BLaER1 treated with 17β-estradiol and CSF1 and Interleukin-3, amounts not matched to agents 10 nM and 100 nM (cell line): ENCODE measurements around the gene DNAH1.

ENCODE experiments used
- H3K27ac ChIP-seq, 11 experiments: shearing (Covaris generic); formaldehyde crosslinking; 2 replicates each; pipeline ENCODE4 v1.8.1; 2022
- H3K27me3 ChIP-seq, 11 experiments: shearing (Covaris generic); formaldehyde crosslinking; 2 replicates each; pipeline ENCODE4 v1.8.1; 2022
- H3K36me3 ChIP-seq, 11 experiments: shearing (Covaris generic); formaldehyde crosslinking; 2 replicates each; pipeline ENCODE4 v1.8.1; 2022
- H3K4me1 ChIP-seq, 10 experiments: shearing (Covaris generic); formaldehyde crosslinking; 2 replicates each; pipeline ENCODE4 v1.8.1; 2022
- H3K4me2 ChIP-seq, 11 experiments: shearing (Covaris generic); formaldehyde crosslinking; 2 replicates each; pipeline ENCODE4 v1.8.1; 2022
- H3K4me3 ChIP-seq, 10 experiments: shearing (Covaris generic); formaldehyde crosslinking; 2 replicates each; pipeline ENCODE4 v1.8.1; 2022
- H3K9ac ChIP-seq, 11 experiments: shearing (Covaris generic); formaldehyde crosslinking; 2 replicates each; pipeline ENCODE4 v1.8.1; 2022
- H3K9me3 ChIP-seq, 11 experiments: shearing (Covaris generic); formaldehyde crosslinking; replicated peaks in 1 of 11; 2 replicates each; pipeline ENCODE4 v1.8.1; 2022
- H4K20me1 ChIP-seq, 11 experiments: shearing (Covaris generic); formaldehyde crosslinking; 2 replicates each; pipeline ENCODE4 v1.8.1; 2022
- Cebpa-rat ChIP-seq, 11 experiments: shearing (Covaris generic); IDR thresholded peaks; 2 replicates each; pipeline ENCODE4 v1.8.1; 2022

Gene DNAH1

DNA sequence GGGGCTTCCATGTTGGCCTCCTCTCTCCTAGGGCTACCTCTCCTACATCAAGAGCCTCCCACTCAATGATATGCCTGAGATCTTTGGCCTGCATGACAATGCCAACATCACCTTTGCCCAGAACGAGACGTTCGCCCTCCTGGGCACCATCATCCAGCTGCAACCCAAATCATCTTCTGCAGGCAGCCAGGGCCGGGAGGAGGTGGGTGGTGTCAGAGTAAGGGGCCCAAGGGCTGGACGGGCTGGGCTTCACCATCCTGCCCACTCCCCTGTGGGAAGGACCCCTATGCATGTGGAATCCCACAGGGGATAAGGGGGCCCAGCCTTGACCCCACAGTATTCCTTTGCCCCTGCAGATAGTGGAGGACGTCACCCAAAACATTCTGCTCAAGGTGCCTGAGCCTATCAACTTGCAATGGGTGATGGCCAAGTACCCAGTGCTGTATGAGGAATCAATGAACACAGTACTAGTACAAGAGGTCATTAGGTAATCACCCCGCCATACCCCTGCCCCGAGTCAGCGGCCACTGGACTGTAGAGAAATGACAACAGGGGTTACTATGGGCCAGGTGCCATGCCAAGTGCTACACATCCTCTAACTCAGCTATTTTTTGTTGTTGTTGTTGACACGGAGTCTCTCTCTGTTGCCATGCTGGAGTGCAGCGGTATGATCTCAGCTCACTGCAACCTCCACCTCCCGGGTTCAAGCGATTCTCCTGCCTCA is 81.7 kb downstream of the DNAH1 start:
- no peaks in the 10 kb centered on the region for H3K4me1 ChIP-seq
- no peaks in the 10 kb centered on the region for H3K9me3 ChIP-seq
- peaks cover 0 to 48% (median 4%) of the 10 kb centered on the region in 11 experiments; a peak in 10 of 22 replicates for H4K20me1 ChIP-seq
- H3K27ac ChIP-seq = no peak overlapping the region
- H3K4me2 ChIP-seq = no peak overlapping the region
- TF ChIP-seq Cebpa-rat (IDR thresholded peaks at IDR 0.05) = no peak
- H3K27me3 ChIP-seq = no peaks in the 10 kb centered on the region
- no peak overlapping the region for H3K9ac ChIP-seq
- H3K36me3 ChIP-seq = peaks cover 44 to 77% (median 52%) of the 10 kb centered on the region in 11 experiments
- H3K4me3 ChIP-seq = no peak overlapping the region

DNA sequence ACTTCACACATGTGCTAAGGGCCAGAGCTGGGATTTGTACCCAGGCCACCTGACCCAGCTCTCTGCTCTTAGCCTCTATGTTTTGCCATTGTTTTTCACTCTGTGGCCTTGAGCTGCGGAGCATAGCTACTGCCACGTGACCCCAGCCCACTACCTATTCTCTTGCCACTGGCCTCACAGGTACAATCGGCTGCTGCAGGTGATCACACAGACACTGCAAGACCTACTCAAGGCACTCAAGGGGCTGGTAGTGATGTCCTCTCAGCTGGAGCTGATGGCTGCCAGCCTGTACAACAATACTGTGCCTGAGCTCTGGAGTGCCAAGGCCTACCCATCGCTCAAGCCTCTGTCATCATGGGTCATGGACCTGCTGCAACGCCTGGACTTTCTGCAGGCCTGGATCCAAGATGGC is 82.6 kb downstream of the DNAH1 start:
- no peak overlapping the region for H3K9ac ChIP-seq
- no peak overlapping the region for H3K4me2 ChIP-seq
- H3K9me3 ChIP-seq = no peaks in the 10 kb centered on the region
- peaks cover 46 to 77% (median 55%) of the 10 kb centered on the region in 11 experiments for H3K36me3 ChIP-seq
- peaks cover 0 to 57% (median 12%) of the 10 kb centered on the region in 11 experiments; a peak in 13 of 22 replicates for H4K20me1 ChIP-seq
- H3K27me3 ChIP-seq = no peaks in the 10 kb centered on the region
- peaks cover 0 to under 1% (median 0%) of the 10 kb centered on the region in 10 experiments; a peak in 1 of 20 replicates for H3K4me1 ChIP-seq
- H3K4me3 ChIP-seq = no peak overlapping the region
- TF ChIP-seq Cebpa-rat (IDR thresholded peaks at IDR 0.05) = no peak
- no peak overlapping the region for H3K27ac ChIP-seq

DNA sequence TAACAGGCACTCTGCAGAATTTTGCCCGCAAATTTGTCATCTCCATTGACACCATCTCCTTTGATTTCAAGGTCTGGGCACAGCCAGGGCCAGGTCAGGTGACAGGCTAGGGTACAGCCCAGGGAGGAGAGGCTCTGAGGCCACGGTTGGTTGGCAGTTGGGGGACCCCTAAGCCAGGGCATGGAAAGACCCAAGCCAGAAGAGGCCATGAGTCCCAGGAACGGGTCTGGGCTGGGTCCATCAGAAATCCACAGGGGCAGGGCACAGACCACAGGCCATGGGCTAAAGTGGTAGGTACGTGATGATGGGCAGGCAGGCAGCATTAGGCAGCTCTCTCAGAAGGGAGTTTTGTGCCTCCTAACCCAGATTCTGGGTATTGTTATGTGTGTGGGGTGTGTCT is 83.0 kb downstream of the DNAH1 start:
- H3K27ac ChIP-seq = no peak overlapping the region
- no peaks in the 10 kb centered on the region for H3K27me3 ChIP-seq
- peaks cover 50 to 77% (median 57%) of the 10 kb centered on the region in 11 experiments for H3K36me3 ChIP-seq

DNA sequence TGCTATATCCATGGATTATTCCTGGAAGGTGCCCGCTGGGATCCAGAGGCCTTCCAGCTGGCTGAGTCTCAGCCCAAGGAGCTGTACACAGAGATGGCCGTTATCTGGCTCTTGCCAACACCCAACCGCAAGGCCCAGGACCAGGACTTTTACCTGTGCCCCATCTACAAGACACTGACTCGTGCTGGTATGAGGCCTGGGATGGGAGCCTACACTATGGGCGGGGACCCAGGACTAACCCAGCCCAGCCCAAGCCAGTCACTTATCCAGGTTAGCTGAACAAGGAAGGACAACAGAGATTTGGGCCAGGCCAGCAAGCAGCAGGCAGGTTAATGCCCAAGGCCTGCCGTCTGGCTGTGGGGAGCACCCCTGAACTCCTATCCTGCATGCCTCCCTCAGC is 83.5 kb downstream of the DNAH1 start:
- Histone ChIP-seq H3K4me3 (no peak overlapping the region), H3K9me3 (no peaks in the 10 kb centered on the region), H3K4me2 (no peak overlapping the region), H3K4me1 (peaks cover 0 to 9% (median 0%) of the 10 kb centered on the region in 10 experiments; a peak in 1 of 20 replicates), H3K36me3 (peaks cover 55 to 77% (median 61%) of the 10 kb centered on the region in 11 experiments), H3K27ac (no peak overlapping the region), H4K20me1 (peaks cover 0 to 66% (median 21%) of the 10 kb centered on the region in 11 experiments; a peak in 13 of 22 replicates), H3K27me3 (no peaks in the 10 kb centered on the region), H3K9ac (no peak overlapping the region)
- no peak for TF ChIP-seq Cebpa-rat (IDR thresholded peaks at IDR 0.05)

More for the DNA sequence above, 83.0 kb downstream of the DNAH1 start:
- Histone ChIP-seq H3K4me3 (no peak overlapping the region), H4K20me1 (peaks cover 0 to 61% (median 17%) of the 10 kb centered on the region in 11 experiments; a peak in 13 of 22 replicates), H3K9ac (no peak overlapping the region), H3K4me1 (peaks cover 0 to 5% (median 0%) of the 10 kb centered on the region in 10 experiments; a peak in 1 of 20 replicates), H3K4me2 (no peak overlapping the region), H3K9me3 (no peaks in the 10 kb centered on the region)
- no peak for TF ChIP-seq Cebpa-rat (IDR thresholded peaks at IDR 0.05)

DNA sequence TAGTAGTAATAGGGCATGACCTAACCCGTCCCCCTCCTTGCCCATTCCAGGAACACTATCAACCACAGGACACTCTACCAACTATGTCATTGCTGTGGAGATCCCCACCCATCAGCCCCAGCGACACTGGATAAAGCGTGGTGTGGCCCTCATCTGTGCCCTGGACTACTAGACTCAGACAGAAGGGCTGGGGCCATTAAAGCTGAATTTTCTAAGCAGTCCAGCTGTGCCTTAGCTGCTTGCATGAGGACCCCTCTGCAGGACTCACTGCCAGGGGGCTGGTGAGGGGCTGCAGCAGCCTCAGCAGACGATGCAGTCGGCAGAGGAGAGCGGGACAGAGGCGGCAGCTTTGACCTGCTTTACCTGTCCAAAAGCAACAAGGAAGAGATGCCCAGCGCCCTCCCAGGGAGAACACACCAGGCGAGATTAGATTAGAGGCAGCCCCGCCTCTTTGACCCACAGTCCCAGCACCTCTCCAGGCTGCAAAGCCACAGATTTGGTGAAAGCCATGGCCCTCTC is 84.2 kb downstream of the DNAH1 start:
- no peak for TF ChIP-seq Cebpa-rat (IDR thresholded peaks at IDR 0.05)
- Histone ChIP-seq H3K9me3 (no peaks in the 10 kb centered on the region), H3K27me3 (no peaks in the 10 kb centered on the region), H3K4me3 (no peak overlapping the region), H3K27ac (no peak overlapping the region), H3K9ac (no peak overlapping the region), H3K4me2 (no peak overlapping the region), H4K20me1 (peaks cover 0 to 73% (median 28%) of the 10 kb centered on the region in 11 experiments; a peak in 13 of 22 replicates), H3K4me1 (peaks cover 0 to 9% (median 0%) of the 10 kb centered on the region in 10 experiments; a peak in 1 of 20 replicates), H3K36me3 (peaks cover 62 to 83% (median 69%) of the 10 kb centered on the region in 11 experiments)

DNA sequence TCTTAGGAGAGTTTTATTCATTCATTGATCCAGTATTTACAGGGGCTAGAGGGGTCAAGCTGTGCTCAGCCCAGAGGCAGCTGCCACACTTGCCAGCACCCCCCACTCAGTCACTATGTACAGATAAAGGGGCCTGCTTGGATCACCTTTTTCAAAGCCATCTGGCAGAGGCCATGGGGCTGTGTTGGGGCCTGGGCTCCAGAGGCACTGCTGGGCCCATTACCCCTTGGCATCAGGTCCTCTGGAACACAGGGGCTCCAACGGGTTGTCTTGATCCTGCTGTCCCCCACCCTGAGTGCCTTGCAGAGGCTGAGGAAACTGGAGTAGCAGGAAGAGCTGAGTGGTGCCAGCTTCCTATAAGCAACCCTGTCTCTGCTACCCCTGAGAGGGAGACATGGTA is 84.9 kb downstream of the DNAH1 start:
- TF ChIP-seq Cebpa-rat (IDR thresholded peaks at IDR 0.05) = no peak
- H3K9ac ChIP-seq = no peak overlapping the region
- H3K4me2 ChIP-seq = no peak overlapping the region
- no peaks in the 10 kb centered on the region for H3K27me3 ChIP-seq
- H3K9me3 ChIP-seq = no peaks in the 10 kb centered on the region
- H3K27ac ChIP-seq = no peak overlapping the region
- H3K4me1 ChIP-seq = peaks cover 0 to 9% (median 0%) of the 10 kb centered on the region in 10 experiments; a peak in 1 of 20 replicates
- H3K36me3 ChIP-seq = peaks cover 69 to 90% (median 75%) of the 10 kb centered on the region in 11 experiments
- peaks cover 0 to 80% (median 28%) of the 10 kb centered on the region in 11 experiments; a peak in 13 of 22 replicates for H4K20me1 ChIP-seq
- no peak overlapping the region for H3K4me3 ChIP-seq

DNA sequence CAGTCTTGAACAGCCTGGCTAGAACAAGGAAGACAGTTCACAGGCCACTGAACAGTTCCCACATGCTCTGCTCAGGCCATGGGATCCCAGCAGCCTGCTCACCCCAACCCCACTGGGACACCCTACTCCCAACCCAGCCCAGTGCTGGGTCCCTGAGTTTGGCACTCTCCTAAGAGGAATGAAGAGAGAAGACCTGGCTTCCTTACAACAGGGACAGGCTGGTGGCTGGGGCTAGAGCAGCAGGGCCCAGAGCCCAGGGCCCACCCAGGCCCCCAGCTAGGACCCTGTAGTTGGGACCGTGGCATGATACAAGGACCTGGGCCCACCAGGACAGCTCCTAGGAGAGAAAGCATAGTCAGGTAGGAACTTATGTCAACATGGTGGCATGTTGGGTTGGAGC is 85.4 kb downstream of the DNAH1 start:
- H3K9ac ChIP-seq = no peak overlapping the region
- no peak for TF ChIP-seq Cebpa-rat (IDR thresholded peaks at IDR 0.05)
- H3K4me2 ChIP-seq = no peak overlapping the region
- H3K27ac ChIP-seq = no peak overlapping the region; a peak in 1 of 22 replicates
- peaks cover 0 to 86% (median 28%) of the 10 kb centered on the region in 11 experiments; a peak in 13 of 22 replicates for H4K20me1 ChIP-seq
- no peak overlapping the region for H3K4me3 ChIP-seq
- H3K4me1 ChIP-seq = peaks cover 0 to 9% (median 0%) of the 10 kb centered on the region in 10 experiments; a peak in 4 of 20 replicates
- H3K36me3 ChIP-seq = peaks cover 75 to 95% (median 81%) of the 10 kb centered on the region in 11 experiments
- H3K9me3 ChIP-seq = no peaks in the 10 kb centered on the region
- H3K27me3 ChIP-seq = no peaks in the 10 kb centered on the region

DNA sequence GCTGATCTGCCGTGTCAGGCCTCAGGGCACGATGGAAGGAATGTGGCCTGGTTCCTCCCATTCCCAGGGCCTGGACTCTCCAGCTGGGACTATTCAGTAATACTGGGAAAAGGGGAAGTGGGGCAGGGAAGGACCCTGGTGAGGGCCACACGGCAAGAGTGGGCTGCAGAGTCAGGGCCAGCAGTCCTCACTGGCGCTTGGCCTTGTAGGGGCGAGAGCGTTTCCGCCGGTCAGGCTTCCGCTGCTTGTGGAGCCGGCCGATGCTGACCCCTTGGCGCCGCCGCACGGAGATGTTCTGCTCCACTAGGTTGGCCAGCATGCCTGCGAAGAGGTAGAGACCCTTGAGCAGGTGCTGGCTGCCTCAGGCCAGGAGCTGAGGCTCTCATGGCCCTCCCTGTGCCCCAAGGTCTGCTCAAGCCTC is 86.0 kb downstream of the DNAH1 start:
- Histone ChIP-seq H3K36me3 (peaks cover 80 to 96% (median 86%) of the 10 kb centered on the region in 11 experiments), H3K27me3 (no peaks in the 10 kb centered on the region), H3K9me3 (no peaks in the 10 kb centered on the region), H4K20me1 (peaks cover 0 to 91% (median 28%) of the 10 kb centered on the region in 11 experiments; a peak in 15 of 22 replicates), H3K27ac (no peak overlapping the region; a peak in 1 of 22 replicates), H3K4me1 (peaks cover 0 to 13% (median 3%) of the 10 kb centered on the region in 10 experiments; a peak in 6 of 20 replicates), H3K4me3 (no peak overlapping the region), H3K4me2 (no peak overlapping the region), H3K9ac (no peak overlapping the region)
- no peak for TF ChIP-seq Cebpa-rat (IDR thresholded peaks at IDR 0.05)

DNA sequence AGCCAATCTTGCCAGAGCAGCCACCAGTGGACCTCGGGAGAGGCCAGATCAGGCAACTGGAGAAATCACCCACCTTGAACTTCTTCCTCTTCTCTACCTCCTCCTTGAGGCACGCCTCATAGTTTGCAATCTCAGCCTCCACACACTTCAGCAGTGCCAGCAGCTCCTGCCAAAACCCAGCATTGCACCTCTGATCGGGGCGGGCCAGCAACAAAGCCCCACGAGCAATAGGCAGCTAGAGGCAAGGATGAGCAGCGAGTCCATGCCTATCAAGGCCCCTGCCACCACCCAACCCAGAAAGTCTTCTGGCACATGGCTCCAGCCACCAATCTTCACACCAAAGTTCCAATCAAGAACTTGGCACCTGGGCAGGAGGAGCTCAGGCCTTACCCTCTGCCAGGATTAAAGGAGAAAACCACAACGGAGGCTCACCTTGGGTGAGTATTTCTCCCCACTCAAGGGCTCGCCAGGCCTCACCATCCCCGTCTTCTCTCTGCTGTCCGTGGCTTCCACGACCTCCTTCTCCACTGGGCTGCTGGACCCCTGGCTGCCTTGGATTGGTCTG is 86.7 kb downstream of the DNAH1 start:
- Histone ChIP-seq H3K27ac (no peak overlapping the region), H4K20me1 (peaks cover 0 to 91% (median 28%) of the 10 kb centered on the region in 11 experiments; a peak in 15 of 22 replicates), H3K27me3 (no peaks in the 10 kb centered on the region), H3K4me2 (no peak overlapping the region), H3K9me3 (no peaks in the 10 kb centered on the region), H3K4me1 (peaks cover 2 to 19% (median 5%) of the 10 kb centered on the region in 10 experiments; a peak in 17 of 20 replicates), H3K36me3 (peaks cover 87 to 99% (median 93%) of the 10 kb centered on the region in 11 experiments), H3K4me3 (no peak overlapping the region), H3K9ac (no peak overlapping the region; a peak in 1 of 22 replicates)
- no peak for TF ChIP-seq Cebpa-rat (IDR thresholded peaks at IDR 0.05)
